Caki2 (cell line): Measurements from ENCODE around the gene GYPC. TPM values are rescaled to one million over a fixed set of nuclear protein-coding genes. Genes with fewer than 3 reads are reported as not detected.

ENCODE experiments used
- total RNA-seq: library from RNA; depleted of rRNA; stranded (reverse); fragments of >200 nt; shearing (Covaris generic); gene quantifications from 2 replicates; pipeline ENCODE4 v1.2.3, GENCODE V29; 2014; ENCODE audit warnings: low replicate concordance; rRNA removed

Gene GYPC
- total RNA-seq, 1 experiment from 2014 or later = 67.3 TPM

Other genes with a start within 250 kb of the GYPC start
- gene TEX51, start 242.7 kb downstream of the GYPC start, total RNA-seq = not detected in 2 replicates